Activated CD8-positive, alpha-beta T cell treated with anti-CD3 and anti-CD28 coated beads for 36 hours (primary cell): Measurements from ENCODE around the gene LENEP. TPM values are rescaled to one million over a fixed set of nuclear protein-coding genes. Genes with fewer than 3 reads are reported as not detected.
A peak's percentile ranks its signal among the peaks of the same experiment; 100 is the strongest.

Source experiments
- ATAC-seq: fragments of 200-7000 bp; cut with Tn5 transposase; one replicate; pipeline ENCODE4 v1.10.0; 2021; ENCODE audit warnings: mild to moderate bottlenecking, moderate library complexity
- CTCF ChIA-PET: fragments of 350-600 bp; sonication (Branson Sonifier 250); formaldehyde crosslinking; loops from one replicate; lab custom pipeline; 2021; ENCODE audit warnings: antibody characterized with exemption; lab: Charles Lee
- POLR2A ChIA-PET: fragments of 350-600 bp; sonication (Branson Sonifier 250); formaldehyde crosslinking; loops from one replicate; lab custom pipeline; 2021; ENCODE audit warnings: antibody characterized with exemption; lab: Charles Lee
- DNase-seq: peaks from one replicate; pipeline ENCODE4 v3.0.0-alpha.2; 2020
- H3K27ac Mint-ChIP-seq: one replicate; pipeline ENCODE4 v1.8.0; 2021; ENCODE audit warnings: mild to moderate bottlenecking, mixed read lengths
- H3K27me3 Mint-ChIP-seq: one replicate; pipeline ENCODE4 v1.8.0; 2021; ENCODE audit warnings: mixed read lengths
- H3K36me3 Mint-ChIP-seq: one replicate; pipeline ENCODE4 v1.8.0; 2021; ENCODE audit warnings: low read depth, mixed read lengths
- H3K4me1 Mint-ChIP-seq: one replicate; pipeline ENCODE4 v1.8.0; 2021; ENCODE audit warnings: low read depth, mixed read lengths
- H3K4me3 Mint-ChIP-seq: one replicate; pipeline ENCODE4 v1.8.0; 2021; ENCODE audit warnings: mild to moderate bottlenecking, moderate library complexity, mixed read lengths
- H3K9me3 Mint-ChIP-seq: one replicate; pipeline ENCODE4 v1.8.0; 2021; ENCODE audit warnings: mixed read lengths
- CTCF ChIP-seq: fragments of 200-600 bp; IDR thresholded peaks from one replicate; pipeline ENCODE4 v1.8.0; 2022; ENCODE audit warnings: antibody characterized with exemption, mild to moderate bottlenecking
- intact Hi-C: fragments of 100-400 bp; cut with micrococcal nuclease; formaldehyde crosslinking; loops from one replicate; pipeline ENCODE4 v1.10.0; 2022
- total RNA-seq, 2 experiments: library from RNA; stranded (reverse); gene quantifications; one replicate each; pipeline ENCODE4 v1.2.3, GENCODE V29; 2021

LENEP gene
- total RNA-seq, 2 experiments from 2014 or later, result not detected

DNA sequence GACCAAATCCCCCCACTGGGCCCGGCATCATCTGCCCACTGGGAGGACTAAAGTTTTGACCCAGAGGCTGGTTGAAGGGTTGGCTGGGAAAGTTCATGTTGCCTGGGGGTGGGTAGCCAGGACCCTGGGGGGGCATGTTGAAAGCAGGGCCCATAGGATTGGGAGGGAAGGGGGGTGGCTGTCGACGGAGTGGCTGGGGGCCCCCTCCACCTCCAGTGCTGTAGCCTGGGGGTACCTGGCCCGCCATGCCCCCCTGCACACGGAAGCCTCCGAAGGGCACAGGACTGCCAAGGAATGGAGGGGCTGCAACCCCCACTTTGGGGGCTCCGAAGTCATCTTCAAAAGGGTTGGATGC, 34.0 kb upstream of the LENEP start:
- TF ChIP-seq CTCF, result no peak
- no peak overlapping the region for H3K27ac Mint-ChIP-seq
- H3K27me3 Mint-ChIP-seq, result no peaks in the 10 kb centered on the region
- ChIA-PET CTCF (interaction anchor here (0.8 to 1.1 kb wide), 2 partner anchors 12 to 40 kb away, joined by 3 read pairs; no protein-coding TSS in a partner anchor), POLR2A (interaction anchor here (1.0 to 1.7 kb wide), 2 partner anchors 15 to 19 kb away, joined by 3 to 7 read pairs; partner anchors contain the start of gene CKS1B)
- H3K36me3 Mint-ChIP-seq, result peaks cover 31% of the 10 kb centered on the region
- no peaks in the 10 kb centered on the region for H3K9me3 Mint-ChIP-seq
- intact Hi-C loops, result no loop called here
- H3K4me3 Mint-ChIP-seq, result peak overlapping the region; percentile 37
- no peak for ATAC-seq
- DNase-seq, result no peak
- H3K4me1 Mint-ChIP-seq, result peaks cover 54% of the 10 kb centered on the region

- H3K36me3 Mint-ChIP-seq, result peaks cover 36% of the 10 kb centered on the region
- H3K27me3 Mint-ChIP-seq, result no peaks in the 10 kb centered on the region
- ATAC-seq (no peak), DNase-seq (no peak)
- peak overlapping the region; percentile 92 for H3K27ac Mint-ChIP-seq
- intact Hi-C loops, result loop anchor here (5.0 kb wide), 1 partner anchor 37 kb away; no protein-coding TSS in a partner anchor
- POLR2A ChIA-PET, result interaction anchor here (0.9 to 3.7 kb wide), 10 partner anchors 9 to 39 kb away, joined by 3 to 55 read pairs (median 6); partner anchors contain the start of genes CKS1B, FLAD1, PMVK and SHC1
- H3K4me3 Mint-ChIP-seq, result peak overlapping the region; percentile 98
- H3K9me3 Mint-ChIP-seq, result no peaks in the 10 kb centered on the region
- peaks cover 43% of the 10 kb centered on the region for H3K4me1 Mint-ChIP-seq
- no peak for TF ChIP-seq CTCF
- CTCF ChIA-PET, result interaction anchor here (1.0 to 2.4 kb wide), 15 partner anchors 9 to 124 kb away, joined by 3 to 30 read pairs (median 7); partner anchors contain the start of genes CKS1B, PMVK and SHC1
These were observed 32.8 kb upstream of the LENEP start for GRCh38 chr1:154960446-154961136.

DNA sequence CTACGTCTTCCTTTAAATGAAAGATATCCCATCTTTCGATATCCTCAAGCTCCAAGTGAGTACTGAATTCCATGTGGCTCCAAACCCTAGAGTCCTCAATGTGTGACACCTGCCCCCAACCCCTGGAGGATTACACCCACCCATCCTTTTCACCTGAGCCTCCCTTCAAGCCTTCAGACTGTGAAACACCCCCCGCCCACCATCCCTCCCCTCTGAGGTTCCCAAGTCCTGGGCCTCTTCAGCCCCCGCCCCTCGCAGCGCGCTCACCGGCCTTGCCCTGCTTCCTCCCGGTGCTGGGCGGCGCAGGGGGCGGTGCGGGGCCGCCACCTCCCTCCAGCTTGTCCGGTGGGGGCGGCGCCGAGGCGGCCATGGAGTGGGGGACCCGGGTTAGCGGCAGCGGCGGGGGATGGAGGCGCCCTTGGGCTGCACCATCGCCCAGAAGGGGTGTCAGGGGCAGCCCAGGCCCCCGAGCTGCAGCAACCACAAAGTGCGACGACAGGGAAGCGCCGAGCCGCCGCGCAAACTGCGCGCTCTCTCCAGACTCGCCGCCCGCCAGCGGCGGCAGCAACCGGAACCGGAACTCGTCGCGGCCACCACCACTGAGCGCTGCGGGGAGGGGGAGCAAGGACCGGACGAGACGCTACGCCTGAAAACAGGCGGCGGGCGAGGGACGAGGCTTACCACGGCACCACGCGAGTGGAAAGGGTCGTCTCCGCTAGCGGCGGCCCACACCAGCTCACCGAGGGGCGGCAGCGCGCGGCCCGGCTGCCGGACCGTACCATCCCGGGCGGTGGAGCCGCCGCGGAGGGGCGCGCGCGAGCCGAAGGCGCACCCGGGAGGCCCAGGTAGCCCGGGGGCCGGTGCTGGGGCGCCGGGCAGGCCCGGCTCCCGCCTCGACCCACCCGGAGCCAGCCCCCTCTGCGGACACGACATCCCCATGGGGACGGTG, 31.9 kb upstream of the LENEP start, which contains the start of gene PYGO2:
TSS of gene PYGO2 (minus strand) at position 576 of the 949 bp plus-strand sequence. CDS start at position 370, 206 bp downstream.
- TF ChIP-seq CTCF, result peak; percentile 56
- H3K36me3 Mint-ChIP-seq, result peaks cover 37% of the 10 kb centered on the region
- peaks cover 35% of the 10 kb centered on the region for H3K4me1 Mint-ChIP-seq

GRCh38 chr1:154962156-154962749, 31.1 kb upstream of the LENEP start:
- Mint-ChIP-seq H3K9me3 (no peaks in the 10 kb centered on the region), H3K4me1 (peaks cover 28% of the 10 kb centered on the region), H3K27ac (peak overlapping the region; percentile 94), H3K27me3 (no peaks in the 10 kb centered on the region), H3K36me3 (peaks cover 37% of the 10 kb centered on the region), H3K4me3 (peak overlapping the region; percentile 90)
- no peak for TF ChIP-seq CTCF
- DNase-seq (peak; percentile 40), ATAC-seq (peak; percentile 11)
- intact Hi-C loops, result loop anchor here (5.0 kb wide), 1 partner anchor 35 kb away; no protein-coding TSS in a partner anchor
- CTCF ChIA-PET, result interaction anchor here (1.1 to 2.4 kb wide), 17 partner anchors 9 to 123 kb away, joined by 3 to 30 read pairs (median 7); partner anchors contain the start of genes ADAM15, CKS1B, FLAD1 and PMVK
- POLR2A ChIA-PET, result interaction anchor here (0.6 to 3.7 kb wide), 7 partner anchors 10 to 55 kb away, joined by 3 to 55 read pairs (median 7); partner anchors contain the start of genes CKS1B, PMVK and SHC1

More for the DNA sequence above, 31.9 kb upstream of the LENEP start, which contains the start of gene PYGO2:
- POLR2A ChIA-PET, result interaction anchor here (0.9 to 3.7 kb wide), 12 partner anchors 9 to 69 kb away, joined by 3 to 55 read pairs (median 5); partner anchors contain the start of genes CKS1B, FLAD1, PMVK and SHC1
- no peaks in the 10 kb centered on the region for H3K27me3 Mint-ChIP-seq
- peak within 1 kb of the TSS; percentile 94 for H3K27ac Mint-ChIP-seq
- CTCF ChIA-PET, result interaction anchor here (1.0 to 2.4 kb wide), 19 partner anchors 10 to 124 kb away, joined by 3 to 30 read pairs (median 6); partner anchors contain the start of genes ADAM15, CKS1B, FLAD1 and PMVK
- peak; percentile 86 for ATAC-seq
- peak within 1 kb of the TSS; percentile 98 for H3K4me3 Mint-ChIP-seq
- H3K9me3 Mint-ChIP-seq, result no peaks in the 10 kb centered on the region
- peak; percentile 87 for DNase-seq
- intact Hi-C loops, result loop anchor here (5.0 kb wide), 1 partner anchor 36 kb away; no protein-coding TSS in a partner anchor
